MM.1S (cell line): Measurements from ENCODE around the gene SLC1A2.

Experiments
- EZH2 ChIP-seq: fragments of 300-600 bp; sonication (generic); optimal IDR thresholded peaks from 2 replicates; pipeline ENCODE3; 2017; ENCODE audit warnings: low read depth, mild to moderate bottlenecking, antibody characterized with exemption, low read length, mixed read lengths
- TF ChIP-seq, protein P1 (sequence below): fragments of 300-600 bp; sonication (generic); IDR thresholded peaks from 2 replicates; pipeline ENCODE4 v1.5.1; 2016; ENCODE audit warnings: antibody characterized with exemption, low read length, mixed read lengths

DNA sequence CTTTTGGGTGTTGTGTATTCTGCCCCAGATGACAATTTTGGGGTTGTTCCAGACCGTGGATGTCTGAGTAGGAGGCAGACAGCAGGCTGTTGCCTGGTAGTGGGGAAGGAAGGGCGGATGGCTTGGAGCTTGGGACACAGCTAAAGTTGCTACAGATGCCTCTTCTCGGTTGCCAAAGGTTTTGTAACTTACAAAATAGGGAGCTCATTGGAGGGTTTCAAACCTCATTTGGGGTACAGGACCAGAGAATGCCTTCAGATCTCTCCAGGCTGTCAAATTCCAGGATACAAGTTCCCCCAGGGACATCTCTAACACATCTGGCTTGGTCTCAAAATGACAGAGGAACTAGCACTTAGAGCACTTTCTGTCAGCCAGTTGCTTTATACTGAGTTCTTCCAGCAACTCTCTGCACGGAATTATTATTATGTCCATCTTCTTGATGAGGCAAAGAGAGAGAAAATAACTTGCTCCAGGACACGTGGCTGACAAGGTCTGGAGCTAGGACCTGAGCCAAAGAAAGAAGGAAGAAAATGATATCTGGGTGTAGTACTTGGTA is 56.0 kb downstream of the SLC1A2 start:
- TF ChIP-seq, protein P1, sequence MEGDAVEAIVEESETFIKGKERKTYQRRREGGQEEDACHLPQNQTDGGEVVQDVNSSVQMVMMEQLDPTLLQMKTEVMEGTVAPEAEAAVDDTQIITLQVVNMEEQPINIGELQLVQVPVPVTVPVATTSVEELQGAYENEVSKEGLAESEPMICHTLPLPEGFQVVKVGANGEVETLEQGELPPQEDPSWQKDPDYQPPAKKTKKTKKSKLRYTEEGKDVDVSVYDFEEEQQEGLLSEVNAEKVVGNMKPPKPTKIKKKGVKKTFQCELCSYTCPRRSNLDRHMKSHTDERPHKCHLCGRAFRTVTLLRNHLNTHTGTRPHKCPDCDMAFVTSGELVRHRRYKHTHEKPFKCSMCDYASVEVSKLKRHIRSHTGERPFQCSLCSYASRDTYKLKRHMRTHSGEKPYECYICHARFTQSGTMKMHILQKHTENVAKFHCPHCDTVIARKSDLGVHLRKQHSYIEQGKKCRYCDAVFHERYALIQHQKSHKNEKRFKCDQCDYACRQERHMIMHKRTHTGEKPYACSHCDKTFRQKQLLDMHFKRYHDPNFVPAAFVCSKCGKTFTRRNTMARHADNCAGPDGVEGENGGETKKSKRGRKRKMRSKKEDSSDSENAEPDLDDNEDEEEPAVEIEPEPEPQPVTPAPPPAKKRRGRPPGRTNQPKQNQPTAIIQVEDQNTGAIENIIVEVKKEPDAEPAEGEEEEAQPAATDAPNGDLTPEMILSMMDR: no peak
- TF ChIP-seq EZH2: no peak
